OCI-M2 (cell line): ENCODE results near the gene MPP3.
"Not testable (repeated sequence)": the region's sequence is repeated elsewhere in the genome, so short reads cannot be mapped to it uniquely, and the experiment has no call there.

Source experiments
- DNase-seq: peaks from one replicate; lab custom pipeline; 2025; ENCODE audit not compliant: unreplicated experiment; lab: John Stamatoyannopoulos, UW

Gene MPP3, protein sequence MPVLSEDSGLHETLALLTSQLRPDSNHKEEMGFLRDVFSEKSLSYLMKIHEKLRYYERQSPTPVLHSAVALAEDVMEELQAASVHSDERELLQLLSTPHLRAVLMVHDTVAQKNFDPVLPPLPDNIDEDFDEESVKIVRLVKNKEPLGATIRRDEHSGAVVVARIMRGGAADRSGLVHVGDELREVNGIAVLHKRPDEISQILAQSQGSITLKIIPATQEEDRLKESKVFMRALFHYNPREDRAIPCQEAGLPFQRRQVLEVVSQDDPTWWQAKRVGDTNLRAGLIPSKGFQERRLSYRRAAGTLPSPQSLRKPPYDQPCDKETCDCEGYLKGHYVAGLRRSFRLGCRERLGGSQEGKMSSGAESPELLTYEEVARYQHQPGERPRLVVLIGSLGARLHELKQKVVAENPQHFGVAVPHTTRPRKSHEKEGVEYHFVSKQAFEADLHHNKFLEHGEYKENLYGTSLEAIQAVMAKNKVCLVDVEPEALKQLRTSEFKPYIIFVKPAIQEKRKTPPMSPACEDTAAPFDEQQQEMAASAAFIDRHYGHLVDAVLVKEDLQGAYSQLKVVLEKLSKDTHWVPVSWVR

DNA sequence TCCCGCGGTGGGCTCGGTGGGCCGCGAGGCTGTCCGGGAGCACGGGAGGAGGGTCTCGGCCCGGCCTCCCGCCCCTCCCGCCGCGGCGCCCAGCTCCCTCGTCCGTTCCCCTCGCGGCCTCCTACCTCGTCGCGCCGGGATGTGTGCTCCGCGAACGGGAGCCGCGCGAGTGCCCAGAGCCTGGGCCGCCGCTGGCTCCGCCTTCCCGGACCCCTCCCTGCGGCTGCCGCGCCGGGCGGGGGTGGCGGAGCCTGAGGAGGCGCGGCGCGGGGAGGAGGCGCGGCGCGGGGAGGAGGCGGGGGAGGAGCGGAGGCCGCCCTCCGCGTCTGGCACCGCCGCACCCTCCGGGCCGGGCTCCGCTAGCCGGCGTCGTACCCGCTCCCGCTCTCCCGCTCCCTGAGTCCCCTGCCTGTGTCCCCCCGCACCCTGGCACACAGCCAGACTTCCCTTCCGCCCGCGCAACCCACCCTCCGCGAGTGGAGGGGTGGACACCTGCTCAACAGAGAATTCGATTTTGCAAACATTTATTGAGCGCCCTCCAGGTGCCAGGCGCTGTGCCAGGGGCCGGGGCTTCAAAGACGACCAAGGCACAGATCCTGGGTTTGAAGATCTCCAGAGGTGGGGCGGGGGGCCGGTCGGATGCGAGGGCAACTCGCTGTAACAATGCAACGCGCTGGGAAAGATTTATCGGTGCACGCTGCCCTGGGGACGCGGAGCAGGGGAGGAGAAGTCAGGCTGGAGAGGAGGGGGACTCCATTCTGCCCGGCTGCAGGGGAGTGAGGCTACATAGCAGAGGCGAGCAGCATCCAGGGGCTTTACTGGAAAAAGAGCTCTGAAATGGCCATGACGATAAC is at the start of gene MPP3:
Gene MPP3, minus strand, starts transcription at position 171 of the 854 bp plus-strand sequence. CDS start 1,240 bp downstream, outside the sequence.
- DNase-seq: no peak

DNA sequence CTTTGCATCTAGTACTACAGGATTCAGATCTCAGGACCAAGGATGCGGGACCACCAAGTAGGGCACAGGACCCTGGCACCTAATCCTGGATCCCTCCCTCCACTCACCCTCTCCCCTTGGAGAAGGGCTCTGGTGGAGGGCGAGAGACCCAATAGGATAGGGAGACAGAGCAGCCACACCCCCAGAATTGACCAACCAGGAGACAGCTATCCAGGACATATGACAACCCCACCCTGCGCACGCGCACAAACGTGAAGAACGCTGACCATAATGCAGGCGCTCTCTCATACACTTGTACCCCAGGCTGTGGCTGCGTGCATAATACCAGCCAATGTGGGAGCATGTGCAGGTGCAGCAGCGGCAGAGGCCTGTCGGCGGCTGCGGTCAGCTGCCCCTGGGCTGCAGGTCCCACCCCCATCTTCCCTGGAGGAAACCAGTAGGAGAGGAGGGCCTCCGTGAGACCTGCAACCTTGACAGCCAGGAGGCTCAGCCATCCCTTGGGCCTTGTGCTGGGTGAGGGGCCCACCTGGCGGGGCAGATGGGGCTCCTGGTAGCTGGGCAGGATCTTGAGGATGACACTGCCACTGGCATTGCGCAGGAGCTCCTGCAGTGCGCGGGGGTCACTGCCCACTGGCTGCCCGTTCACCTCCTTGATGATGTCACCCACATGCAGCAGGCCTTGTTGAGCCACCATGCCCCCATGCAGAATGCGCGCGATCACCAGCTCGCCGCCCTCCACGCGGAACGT is 49.0 kb upstream of the MPP3 start:
- no peak for DNase-seq

DNA sequence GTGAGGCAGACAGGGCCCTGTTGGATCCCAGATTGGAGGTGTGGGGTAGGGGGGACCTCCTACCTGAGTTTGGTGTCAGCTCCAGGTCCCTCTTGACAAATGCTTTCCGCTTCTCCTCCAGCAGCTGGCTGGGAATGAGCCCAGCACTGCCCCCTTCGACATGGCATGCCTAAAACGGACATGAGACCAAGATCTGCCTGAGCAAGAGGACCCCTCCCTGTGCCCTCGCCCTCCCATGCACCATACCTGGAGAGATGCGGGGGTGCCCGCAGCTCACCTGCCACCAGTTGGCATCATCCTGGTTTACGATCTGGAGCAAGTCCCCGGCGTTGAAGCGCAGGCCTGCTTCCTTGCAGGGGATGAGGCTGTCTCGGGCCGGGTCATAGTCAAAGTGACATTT is 48.2 kb upstream of the MPP3 start:
- DNase-seq: no peak

DNA sequence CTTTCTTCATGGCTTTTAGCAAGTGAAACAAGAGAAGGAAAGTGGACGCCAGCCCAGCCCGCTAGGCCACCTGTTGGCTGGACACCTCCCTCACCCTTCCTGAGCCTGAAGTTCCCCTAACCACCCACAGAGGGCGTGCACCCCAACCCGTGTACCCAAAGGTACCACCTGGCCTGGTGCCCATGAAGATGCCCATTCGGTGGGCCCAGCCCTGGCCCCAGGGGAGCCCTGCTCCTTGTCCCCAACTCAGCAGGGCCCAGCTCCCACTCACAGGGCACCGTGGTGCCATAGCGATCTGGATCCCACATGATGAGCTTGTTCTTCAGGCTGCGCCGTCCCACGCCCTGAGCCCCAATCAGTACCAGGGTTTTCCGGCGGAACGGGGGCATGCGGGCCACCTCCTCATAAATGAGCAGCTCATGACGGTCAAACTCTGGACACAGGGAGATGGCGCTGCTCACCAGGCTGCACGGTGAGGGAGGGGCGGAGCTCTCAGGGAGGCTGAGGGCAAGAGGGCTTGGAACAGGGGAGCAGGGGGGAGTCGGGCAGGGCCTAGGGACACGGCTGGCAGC is 47.6 kb upstream of the MPP3 start:
- DNase-seq: no peak

DNA sequence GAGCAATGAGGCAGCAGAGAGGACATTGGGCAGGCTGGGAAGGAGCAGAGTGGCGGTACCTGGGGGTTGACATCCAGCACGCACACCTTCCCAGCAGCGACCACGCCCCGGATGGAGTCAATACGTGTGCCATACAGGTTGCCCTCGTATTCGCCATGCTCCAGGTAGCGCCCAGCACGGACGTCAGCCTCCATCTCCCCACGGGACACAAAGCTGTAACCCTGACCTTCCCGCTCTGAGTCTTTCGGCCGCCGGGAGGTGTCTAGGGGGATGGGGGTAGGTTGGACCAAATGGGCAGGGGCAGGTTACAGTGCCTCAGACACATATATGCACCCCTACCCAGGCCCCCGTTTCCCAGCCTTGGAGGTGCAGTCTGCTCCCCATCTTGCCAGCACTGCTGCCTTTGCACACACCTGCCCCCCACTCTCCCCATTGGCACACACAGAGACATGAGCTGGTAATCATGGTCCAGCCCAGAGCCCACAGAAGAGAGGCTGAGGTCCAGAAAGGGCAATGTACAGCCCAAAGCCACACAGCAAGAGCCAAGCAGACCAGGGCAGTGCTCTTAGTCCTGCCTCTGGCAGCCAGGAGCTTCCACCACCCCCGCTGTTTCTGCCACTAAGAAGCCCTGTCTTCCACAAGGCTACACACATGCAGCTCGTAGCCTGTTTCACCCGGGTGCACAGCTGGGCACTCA is 46.9 kb upstream of the MPP3 start:
- no peak for DNase-seq

DNA sequence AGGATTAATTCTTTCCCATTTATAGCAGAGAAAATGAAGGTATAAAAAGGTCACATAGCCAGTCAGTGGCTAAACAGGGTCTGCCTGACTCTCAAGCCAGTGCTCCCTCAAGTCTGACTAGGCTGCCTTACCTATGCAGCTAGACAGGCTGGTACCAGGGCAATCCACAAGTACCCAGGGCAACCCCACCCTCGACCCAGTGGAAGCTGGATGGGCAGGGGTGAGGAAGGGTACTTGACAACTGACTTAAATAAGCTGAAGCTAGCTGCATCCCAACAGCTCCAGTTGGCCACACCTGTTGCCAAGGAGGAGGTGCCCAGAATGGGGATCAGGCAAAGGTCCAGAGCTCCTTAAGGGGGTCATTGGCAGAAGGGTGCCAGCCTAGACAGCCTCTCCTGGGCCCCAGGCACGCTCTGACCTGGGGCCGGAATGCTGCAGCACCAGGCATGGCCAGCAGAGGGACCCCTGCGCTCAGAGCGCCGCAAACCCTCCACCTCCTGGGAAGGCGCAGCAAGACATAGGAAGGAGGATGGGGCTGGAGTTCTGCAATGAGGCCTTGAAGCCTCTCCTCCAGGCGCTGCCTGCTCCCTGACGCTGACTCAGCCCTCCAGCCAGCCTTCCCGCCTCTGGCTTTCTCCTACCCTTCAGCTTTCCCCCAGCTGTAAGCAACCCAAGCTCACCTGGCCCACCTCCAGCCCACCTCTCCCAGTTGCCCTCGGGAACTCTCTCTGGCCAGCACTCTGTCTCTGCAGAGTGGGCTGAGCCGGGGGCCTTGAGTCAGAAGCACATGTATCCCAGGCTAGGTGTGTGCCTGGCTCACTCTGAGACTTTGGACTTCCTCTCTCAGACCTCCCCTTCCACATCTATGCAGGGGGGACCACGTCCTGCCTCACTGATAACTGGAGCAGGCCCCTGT is 45.6 kb upstream of the MPP3 start:
- DNase-seq: peak; percentile 5

DNA sequence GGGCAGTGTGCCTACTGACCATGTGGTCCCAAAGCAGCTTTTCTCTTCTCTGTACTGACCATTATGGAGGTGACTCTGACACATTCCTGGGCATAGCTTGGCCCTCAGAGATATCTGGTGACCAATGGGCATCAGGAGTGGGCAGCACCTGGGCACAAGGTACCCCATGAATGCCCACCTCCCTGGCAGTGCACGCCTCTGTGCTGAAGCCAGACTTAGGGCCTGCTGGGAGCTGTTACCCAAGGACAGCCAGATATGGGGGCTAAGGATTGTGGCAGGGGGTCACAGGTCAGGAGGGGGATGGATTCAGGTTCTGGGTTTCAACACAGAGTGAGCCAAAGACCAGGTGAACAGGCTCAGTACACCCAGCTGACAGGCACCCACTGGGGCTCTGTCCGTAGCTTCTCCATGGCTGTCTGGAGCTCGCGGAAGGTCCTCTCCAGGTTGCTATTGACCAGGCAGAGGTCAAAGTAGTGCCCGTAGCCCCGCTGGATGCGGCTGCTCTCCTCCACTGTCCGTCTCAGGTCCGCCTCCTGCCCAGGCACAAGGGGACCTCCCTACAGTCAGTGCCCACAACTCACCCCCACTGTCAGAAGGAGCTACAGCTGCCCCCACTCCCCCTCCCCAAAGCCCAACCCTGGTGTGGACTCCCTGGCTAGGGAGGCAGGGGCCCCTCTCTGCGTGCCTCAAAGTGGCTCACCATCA is 44.7 kb upstream of the MPP3 start:
- DNase-seq: no peak

DNA sequence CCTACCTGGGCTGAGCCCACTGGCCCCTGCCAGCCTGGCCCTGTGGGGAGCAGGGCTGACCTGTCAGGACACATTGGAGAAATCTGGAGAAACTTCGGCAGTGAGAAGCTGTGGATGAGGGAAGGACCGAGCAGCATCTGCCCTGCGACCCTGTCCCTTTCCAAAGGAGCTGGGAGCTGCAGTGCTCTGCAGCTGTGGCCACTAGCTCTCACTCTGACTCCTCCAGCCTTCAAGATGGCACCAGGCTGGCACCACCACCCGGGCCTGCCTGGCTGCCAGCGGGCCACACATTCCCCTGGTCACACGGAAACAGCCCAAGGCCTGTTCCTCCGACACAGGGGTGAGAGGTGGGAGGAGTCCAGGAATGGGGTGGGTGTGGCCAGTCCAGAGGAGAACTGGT is 44.1 kb upstream of the MPP3 start:
- DNase-seq: no peak

DNA sequence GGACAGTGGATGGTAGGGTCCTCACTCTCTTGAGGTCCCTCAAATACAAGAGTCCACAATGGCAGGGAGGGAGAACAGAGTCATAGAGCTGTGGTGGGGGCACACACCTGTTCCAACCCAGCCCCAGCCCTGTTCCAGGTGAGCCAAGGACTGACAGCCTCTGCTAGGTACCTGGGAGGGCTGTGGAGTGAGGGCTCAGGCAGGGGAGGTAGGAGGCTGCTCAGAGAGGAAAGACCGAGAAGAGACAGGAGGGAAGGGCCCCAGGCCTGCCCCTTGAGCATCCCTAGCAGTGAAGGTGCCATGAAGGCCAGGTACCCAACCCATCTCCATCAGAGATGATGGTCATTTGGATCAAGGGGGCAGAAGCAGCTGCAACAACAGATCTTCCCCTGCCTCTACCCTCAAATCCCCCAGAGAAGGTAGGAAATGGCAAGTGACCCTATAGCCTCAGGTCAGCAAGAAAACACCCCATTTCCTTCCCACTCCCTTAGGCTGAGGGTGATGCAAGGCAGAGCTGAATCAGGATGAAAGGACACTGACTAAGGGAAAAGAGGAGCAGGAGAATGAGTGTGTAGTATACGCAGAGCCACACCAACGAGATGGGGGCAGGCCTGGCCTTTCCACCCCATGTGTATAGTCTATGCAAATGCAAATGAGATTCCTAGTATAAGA is 42.7 kb upstream of the MPP3 start:
- no peak for DNase-seq

DNA sequence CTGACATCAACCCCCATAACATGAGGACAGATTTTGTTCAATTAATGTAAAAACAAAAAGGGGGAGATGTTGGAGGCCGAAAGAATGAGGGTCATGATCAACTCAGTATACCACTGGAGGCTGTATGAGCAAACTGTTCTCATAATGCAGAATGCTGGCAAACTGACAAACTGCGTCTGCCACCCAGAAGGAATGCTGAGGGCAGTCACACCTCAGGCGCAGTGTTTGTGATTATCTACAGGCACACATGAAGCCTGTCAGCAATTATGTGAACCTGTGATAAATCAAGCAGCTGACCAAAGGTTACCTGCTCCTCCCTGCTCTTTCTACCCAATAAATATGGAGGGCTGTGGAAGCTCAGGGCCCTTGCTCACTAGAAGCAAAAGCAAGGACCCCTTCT is 41.3 kb upstream of the MPP3 start:
- no peak for DNase-seq

DNA sequence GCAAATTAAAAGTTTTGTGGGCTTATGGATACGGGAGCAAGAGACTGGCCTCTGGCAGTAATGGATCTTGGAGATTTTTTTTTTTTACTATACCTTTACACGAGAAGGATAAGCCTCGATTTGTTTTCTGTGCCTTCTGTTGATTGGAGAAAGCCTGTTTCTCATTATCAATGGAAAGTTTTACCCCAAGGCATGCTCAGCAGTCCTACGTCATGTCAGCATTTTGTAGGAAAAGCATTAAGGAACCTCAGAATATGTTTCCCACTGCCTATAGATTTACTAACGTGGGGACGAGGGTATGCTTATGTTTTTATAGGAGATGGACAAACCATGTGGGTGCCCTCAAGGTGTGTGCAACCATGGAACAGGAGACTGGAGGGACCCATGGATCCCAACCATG is 40.9 kb upstream of the MPP3 start:
- no peak for DNase-seq

DNA sequence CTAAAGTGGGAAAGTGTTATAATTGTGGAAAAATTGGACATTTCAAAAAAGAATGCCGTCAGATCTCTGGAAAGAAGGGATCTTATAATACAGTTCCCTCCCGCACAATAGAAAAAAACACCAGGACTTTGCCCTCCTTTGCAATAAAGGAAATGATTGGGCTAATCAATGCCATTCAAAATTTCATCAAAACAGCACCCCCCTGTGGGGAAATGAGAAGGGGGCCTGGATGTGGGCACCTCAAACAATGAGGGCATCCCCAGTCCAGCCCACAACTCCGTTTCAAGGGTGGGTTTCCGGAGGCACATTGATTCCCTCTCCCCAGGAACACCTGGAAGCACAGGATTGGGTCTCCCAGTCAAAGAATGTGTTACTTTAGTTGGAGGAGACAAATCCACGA is 40.1 kb upstream of the MPP3 start:
- DNase-seq: no peak

DNA sequence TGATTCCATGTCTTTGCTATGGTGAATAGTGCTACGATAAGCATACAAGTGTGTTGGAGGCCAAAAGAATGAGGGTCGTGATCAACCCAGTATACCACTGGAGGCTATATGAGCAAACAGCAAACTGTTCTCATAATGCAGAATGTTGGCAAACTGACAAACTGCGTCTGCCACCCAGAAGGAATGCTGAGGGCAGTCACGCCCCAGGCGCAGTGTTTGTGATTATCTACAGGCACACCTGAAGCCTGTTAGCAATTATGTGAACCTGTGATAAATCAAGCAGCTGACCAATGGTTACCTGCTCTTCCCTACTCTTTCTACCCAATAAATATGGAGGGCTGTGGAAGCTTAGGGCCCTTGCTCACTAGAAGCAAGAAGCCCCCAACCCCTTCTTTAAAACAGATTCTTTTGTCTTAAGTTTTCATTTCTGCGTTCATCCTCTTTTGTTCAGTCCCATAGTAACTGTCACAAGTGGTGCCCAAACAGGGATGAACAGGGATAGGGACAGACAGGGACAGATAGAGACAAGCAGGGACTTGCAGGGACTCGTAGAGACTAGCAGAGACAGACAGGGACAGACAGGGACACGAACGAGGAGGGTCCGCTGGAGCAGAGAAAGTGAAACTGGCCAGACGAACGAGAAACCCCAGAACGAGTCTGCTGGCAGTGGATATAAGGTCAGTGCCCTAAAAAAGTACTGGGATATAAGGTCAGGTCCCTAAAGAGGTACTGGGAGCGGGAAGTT is 39.2 kb upstream of the MPP3 start:
- no peak for DNase-seq

DNA sequence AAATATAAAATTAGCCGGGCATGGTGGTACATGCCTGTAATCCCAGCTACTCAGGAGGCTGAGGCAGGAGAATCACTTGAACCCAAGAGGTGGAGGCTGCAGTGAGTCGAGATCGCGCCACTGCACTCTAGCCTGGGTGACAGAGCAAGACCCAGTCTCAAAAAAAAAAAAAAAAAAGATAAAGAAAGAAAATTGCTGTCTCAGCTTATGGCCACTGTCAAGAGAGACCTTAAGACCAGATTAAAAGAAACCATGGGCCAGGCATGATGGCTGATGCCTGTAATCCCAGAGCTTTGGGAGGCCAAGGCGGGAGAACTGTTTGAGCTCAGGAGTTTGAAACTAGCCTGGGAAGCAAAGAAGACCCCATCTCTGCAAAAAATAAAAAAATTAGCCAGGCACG is 36.1 kb upstream of the MPP3 start:
- not testable (repeated sequence) for DNase-seq

DNA sequence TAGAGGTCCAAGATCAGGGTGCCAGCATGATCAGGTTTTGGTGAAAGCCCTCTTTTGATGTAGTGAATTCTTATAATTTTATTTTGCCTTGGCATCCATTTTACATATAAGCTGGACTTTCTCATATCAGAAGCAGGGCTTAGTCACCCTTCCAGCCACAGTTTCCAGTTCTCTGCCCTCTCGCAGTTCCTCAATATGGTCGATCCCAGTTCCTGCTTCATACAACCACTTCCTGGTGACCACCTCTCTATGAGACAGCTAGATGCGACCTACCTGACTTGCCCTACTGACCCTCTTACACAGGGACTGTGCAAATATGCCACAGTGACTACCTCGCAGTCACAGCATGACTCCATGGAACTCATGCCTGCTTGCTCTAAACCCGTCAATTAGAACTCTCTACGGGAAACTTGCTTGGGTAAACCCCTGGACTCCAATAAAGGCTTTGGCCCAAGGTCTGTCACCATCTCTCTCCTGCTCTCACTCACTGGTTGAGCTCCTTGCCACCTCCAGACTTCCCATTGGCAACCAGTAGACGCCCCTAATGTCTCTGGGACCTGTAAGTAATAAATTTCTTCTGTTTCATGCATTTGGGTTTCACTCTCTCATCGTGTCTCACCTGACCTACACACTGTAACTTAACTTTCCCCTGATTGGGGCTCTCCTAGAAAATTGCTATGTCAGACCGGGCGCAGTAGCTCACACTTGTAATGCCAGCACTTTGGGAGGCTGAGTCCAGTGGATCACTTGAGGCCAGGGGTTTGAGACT is 35.5 kb upstream of the MPP3 start:
- DNase-seq: no peak

DNA sequence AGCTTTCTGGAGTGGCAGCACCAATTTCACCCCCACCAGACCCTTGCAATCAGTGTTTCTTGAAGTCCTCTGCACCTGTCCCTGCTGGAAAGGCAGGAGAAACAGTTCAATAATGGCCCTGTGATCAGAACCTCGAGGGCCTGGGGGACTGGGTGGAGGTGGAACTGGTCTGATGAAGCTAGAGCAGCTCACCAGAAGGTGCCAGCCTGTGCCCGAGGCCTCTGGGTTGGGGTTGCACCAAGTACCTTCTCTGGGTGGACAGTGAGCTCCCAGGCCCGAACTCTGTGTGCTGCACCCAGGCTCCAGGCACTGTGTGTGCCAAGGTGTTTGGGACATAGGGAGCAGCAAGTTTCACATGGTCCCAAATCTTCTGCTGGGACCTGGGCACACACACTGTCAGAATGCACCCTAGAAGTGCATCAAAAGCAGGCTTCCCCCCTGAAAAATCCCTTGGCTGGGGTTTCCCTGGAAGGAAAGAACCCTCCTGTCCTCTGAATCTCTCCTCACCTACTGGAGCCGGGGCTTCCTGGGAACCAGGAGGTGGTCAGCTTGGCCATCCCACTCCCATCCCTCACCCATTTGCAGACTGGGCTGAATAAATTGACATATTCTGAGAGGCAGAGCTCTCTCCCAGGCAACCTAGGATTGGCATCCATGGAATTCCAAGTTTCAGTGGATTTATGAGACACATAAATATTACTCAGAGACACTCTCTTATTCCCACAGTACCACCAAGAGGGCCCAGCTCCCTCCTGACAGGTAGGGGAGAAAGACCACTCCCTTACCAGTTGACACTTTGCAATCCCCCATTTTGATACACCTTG is 31.4 kb upstream of the MPP3 start:
- DNase-seq: no peak
